Central memory CD8-positive, alpha-beta T cell (primary cell): ENCODE measurements around the gene AMMECR1.

Experiments
- ATAC-seq: fragments of 150-1000 bp; cut with Tn5 transposase; replicated peaks from 2 replicates; pipeline ENCODE4 v1.10.0; 2022; ENCODE audit warnings: mild to moderate bottlenecking, moderate FRiP score, moderate number of reproducible peaks; ENCODE audit not compliant: poor library complexity, severe bottlenecking; ENCODE audit errors: extremely low read depth
- DNase-seq, 2 donors: peaks; one replicate each; pipeline ENCODE4 v3.0.0; 2021; ENCODE audit warnings: low spot score in 2 of 2
- H3K27ac Mint-ChIP-seq: one replicate; pipeline ENCODE4 v1.8.0; 2022; ENCODE audit warnings: low read depth, mild to moderate bottlenecking, moderate library complexity, mixed read lengths
- H3K27me3 Mint-ChIP-seq: one replicate; pipeline ENCODE4 v1.8.0; 2022; ENCODE audit warnings: mixed read lengths
- H3K36me3 Mint-ChIP-seq: one replicate; pipeline ENCODE4 v1.8.0; 2022; ENCODE audit warnings: mild to moderate bottlenecking, moderate library complexity, mixed read lengths; ENCODE audit not compliant: insufficient read depth
- H3K4me1 Mint-ChIP-seq: one replicate; pipeline ENCODE4 v1.8.0; 2022; ENCODE audit warnings: mixed read lengths
- H3K4me3 Mint-ChIP-seq: one replicate; pipeline ENCODE4 v1.8.0; 2022; ENCODE audit warnings: mild to moderate bottlenecking, moderate library complexity, mixed read lengths
- H3K9me3 Mint-ChIP-seq: one replicate; pipeline ENCODE4 v1.8.0; 2022; ENCODE audit warnings: mixed read lengths

Gene AMMECR1

GRCh38 chrX:110322603-110323002 is 4.7 kb upstream of the AMMECR1 start:
- ATAC-seq: no peak
- no peak for DNase-seq
- H3K4me3 Mint-ChIP-seq: no peak overlapping the region
- no peaks in the 10 kb centered on the region for H3K27me3 Mint-ChIP-seq
- no peaks in the 10 kb centered on the region for H3K9me3 Mint-ChIP-seq
- H3K4me1 Mint-ChIP-seq: peaks cover 6% of the 10 kb centered on the region
- H3K36me3 Mint-ChIP-seq: no peaks in the 10 kb centered on the region
- no peak overlapping the region for H3K27ac Mint-ChIP-seq

GRCh38 chrX:110321670-110322069 is 3.8 kb upstream of the AMMECR1 start:
- H3K4me3 Mint-ChIP-seq: no peak overlapping the region
- no peaks in the 10 kb centered on the region for H3K27me3 Mint-ChIP-seq
- no peak for DNase-seq
- no peak overlapping the region for H3K27ac Mint-ChIP-seq
- ATAC-seq: no peak
- H3K9me3 Mint-ChIP-seq: no peaks in the 10 kb centered on the region
- H3K36me3 Mint-ChIP-seq: peaks cover 3% of the 10 kb centered on the region
- H3K4me1 Mint-ChIP-seq: peaks cover 6% of the 10 kb centered on the region

GRCh38 chrX:110321081-110321480 is 3.2 kb upstream of the AMMECR1 start:
- peaks cover 4% of the 10 kb centered on the region for H3K36me3 Mint-ChIP-seq
- no peak overlapping the region for H3K27ac Mint-ChIP-seq
- no peaks in the 10 kb centered on the region for H3K27me3 Mint-ChIP-seq
- H3K9me3 Mint-ChIP-seq: no peaks in the 10 kb centered on the region
- ATAC-seq (no peak), DNase-seq (no peak)
- H3K4me1 Mint-ChIP-seq: peaks cover 6% of the 10 kb centered on the region
- no peak overlapping the region for H3K4me3 Mint-ChIP-seq

GRCh38 chrX:110320381-110320987 is 2.6 kb upstream of the AMMECR1 start:
- H3K36me3 Mint-ChIP-seq: peaks cover 4% of the 10 kb centered on the region
- H3K4me3 Mint-ChIP-seq: no peak overlapping the region
- H3K9me3 Mint-ChIP-seq: no peaks in the 10 kb centered on the region
- H3K27me3 Mint-ChIP-seq: no peaks in the 10 kb centered on the region
- no peak for ATAC-seq
- no peak for DNase-seq
- H3K27ac Mint-ChIP-seq: no peak overlapping the region
- H3K4me1 Mint-ChIP-seq: peaks cover 6% of the 10 kb centered on the region

- H3K9me3 Mint-ChIP-seq: no peaks in the 10 kb centered on the region
- peaks cover 11% of the 10 kb centered on the region for H3K4me1 Mint-ChIP-seq
- DNase-seq: no peak
- ATAC-seq: no peak
- peaks cover 4% of the 10 kb centered on the region for H3K36me3 Mint-ChIP-seq
- peak overlapping the region; percentile 93 for H3K27ac Mint-ChIP-seq
- peak overlapping the region; percentile 89 for H3K4me3 Mint-ChIP-seq
- H3K27me3 Mint-ChIP-seq: no peaks in the 10 kb centered on the region
Observed at GRCh38 chrX:110318664-110318968, 731 bp upstream of the AMMECR1 start.

- Mint-ChIP-seq H3K9me3 (no peaks in the 10 kb centered on the region), H3K36me3 (peaks cover 4% of the 10 kb centered on the region), H3K4me3 (peak overlapping the region; percentile 89), H3K27ac (peak overlapping the region; percentile 93), H3K27me3 (no peaks in the 10 kb centered on the region), H3K4me1 (peaks cover 14% of the 10 kb centered on the region)
- peak; percentile 22 for ATAC-seq
- peak in 1 of 2 donors; percentile 13 for DNase-seq
Observed at GRCh38 chrX:110317061-110317819, 645 bp downstream of the AMMECR1 start.

- DNase-seq (no peak), ATAC-seq (no peak)
- Mint-ChIP-seq H3K4me3 (peak overlapping the region; percentile 89), H3K4me1 (peaks cover 12% of the 10 kb centered on the region), H3K9me3 (no peaks in the 10 kb centered on the region), H3K36me3 (peaks cover 4% of the 10 kb centered on the region), H3K27me3 (no peaks in the 10 kb centered on the region), H3K27ac (peak overlapping the region; percentile 93)
Observed at GRCh38 chrX:110316351-110317060, 1.4 kb downstream of the AMMECR1 start.

GRCh38 chrX:110315551-110315950 is 2.3 kb downstream of the AMMECR1 start:
- Mint-ChIP-seq H3K27me3 (no peaks in the 10 kb centered on the region), H3K27ac (no peak overlapping the region), H3K9me3 (no peaks in the 10 kb centered on the region), H3K4me3 (peak overlapping the region; percentile 89), H3K4me1 (peaks cover 21% of the 10 kb centered on the region), H3K36me3 (peaks cover 4% of the 10 kb centered on the region)
- DNase-seq (no peak), ATAC-seq (no peak)

GRCh38 chrX:110311437-110312230 is 6.3 kb downstream of the AMMECR1 start:
- Mint-ChIP-seq H3K27ac (peak overlapping the region; percentile 38), H3K36me3 (peaks cover 4% of the 10 kb centered on the region), H3K4me3 (no peak overlapping the region), H3K27me3 (no peaks in the 10 kb centered on the region), H3K9me3 (no peaks in the 10 kb centered on the region), H3K4me1 (peaks cover 29% of the 10 kb centered on the region)
- no peak for ATAC-seq
- no peak for DNase-seq

GRCh38 chrX:110310896-110311295 is 7.0 kb downstream of the AMMECR1 start:
- DNase-seq (no peak), ATAC-seq (peak; percentile 54)
- Mint-ChIP-seq H3K4me1 (peaks cover 29% of the 10 kb centered on the region), H3K9me3 (no peaks in the 10 kb centered on the region), H3K27me3 (no peaks in the 10 kb centered on the region), H3K36me3 (peaks cover 3% of the 10 kb centered on the region), H3K4me3 (peak overlapping the region; percentile 5), H3K27ac (peak overlapping the region; percentile 38)

GRCh38 chrX:110310000-110310790 is 7.7 kb downstream of the AMMECR1 start:
- Mint-ChIP-seq H3K27me3 (no peaks in the 10 kb centered on the region), H3K27ac (no peak overlapping the region), H3K36me3 (peaks cover 3% of the 10 kb centered on the region), H3K4me1 (peaks cover 29% of the 10 kb centered on the region), H3K9me3 (no peaks in the 10 kb centered on the region), H3K4me3 (no peak overlapping the region)
- ATAC-seq (no peak), DNase-seq (no peak)

- ATAC-seq: no peak
- H3K4me1 Mint-ChIP-seq: peaks cover 27% of the 10 kb centered on the region
- no peak for DNase-seq
- no peak overlapping the region for H3K27ac Mint-ChIP-seq
- no peak overlapping the region for H3K4me3 Mint-ChIP-seq
- H3K9me3 Mint-ChIP-seq: no peaks in the 10 kb centered on the region
- H3K36me3 Mint-ChIP-seq: peaks cover 3% of the 10 kb centered on the region
- H3K27me3 Mint-ChIP-seq: no peaks in the 10 kb centered on the region
Observed at GRCh38 chrX:110308220-110308619, 9.7 kb downstream of the AMMECR1 start.
